SU-DHL-6 (cell line): ENCODE data around the gene ACKR1.

Source experiments
- CTCF ChIP-seq: fragments of 200-600 bp; sonication (generic); IDR thresholded peaks from one replicate; pipeline ENCODE4 v1.5.1; 2017; ENCODE audit warnings: antibody characterized with exemption, mild to moderate bottlenecking, low read length, moderate library complexity; ENCODE audit not compliant: insufficient read depth, poor library complexity, severe bottlenecking
- EZH2phosphoT487 ChIP-seq: fragments of 200-600 bp; sonication (generic), shearing (Covaris generic); conservative IDR thresholded peaks from 2 replicates; pipeline ENCODE4 v1.6.1; 2018; ENCODE audit warnings: mild to moderate bottlenecking, antibody characterized with exemption, low read length, moderate library complexity, mixed read lengths

GRCh38 chr1:159163614-159164228 is 41.0 kb upstream of the ACKR1 start:
- no peak for TF ChIP-seq CTCF
- no peak for TF ChIP-seq EZH2phosphoT487
